NT2/D1 (cell line): ENCODE results near the gene NDUFAF3.

Experiments used
- SUZ12 ChIP-seq: IDR thresholded peaks from 2 replicates; pipeline ENCODE4 v1.6.1; 2011; ENCODE audit not compliant: insufficient read length, insufficient read depth; ENCODE audit errors: extremely low read depth
- ZNF274 ChIP-seq: IDR thresholded peaks from 2 replicates; pipeline ENCODE4 v1.6.1; 2011; ENCODE audit warnings: mild to moderate bottlenecking, low read depth, low read length

DNA sequence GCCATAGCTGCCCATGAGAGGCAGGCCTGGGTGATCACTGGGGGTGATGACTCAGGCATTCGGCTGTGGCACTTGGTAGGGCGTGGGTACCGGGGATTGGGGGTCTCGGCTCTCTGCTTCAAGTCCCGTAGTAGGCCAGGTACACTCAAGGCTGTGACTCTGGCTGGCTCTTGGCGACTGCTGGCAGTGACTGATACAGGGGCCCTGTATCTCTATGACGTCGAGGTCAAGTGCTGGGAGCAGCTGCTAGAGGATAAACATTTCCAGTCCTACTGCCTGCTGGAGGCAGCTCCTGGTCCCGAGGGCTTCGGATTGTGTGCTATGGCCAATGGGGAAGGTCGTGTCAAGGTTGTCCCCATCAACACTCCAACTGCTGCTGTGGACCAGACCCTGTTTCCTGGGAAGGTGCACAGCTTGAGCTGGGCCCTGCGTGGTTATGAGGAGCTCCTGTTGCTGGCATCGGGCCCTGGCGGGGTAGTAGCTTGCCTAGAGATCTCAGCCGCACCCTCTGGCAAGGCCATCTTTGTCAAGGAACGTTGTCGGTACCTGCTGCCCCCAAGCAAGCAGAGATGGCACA lies 9.4 kb upstream of the NDUFAF3 start:
- no peak for TF ChIP-seq ZNF274
- TF ChIP-seq SUZ12 = no peak
